KOPT-K1 (cell line): ENCODE measurements around the gene MGAM2.

ENCODE experiments used
- H3K27ac ChIP-seq: fragments of 200-600 bp; sonication (generic); 2 replicates; pipeline ENCODE4 v1.5.1; 2016; ENCODE audit warnings: antibody characterized with exemption, mild to moderate bottlenecking, low read depth, low read length; ENCODE audit not compliant: poor library complexity, severe bottlenecking
- H3K36me3 ChIP-seq: fragments of 200-600 bp; sonication (generic); 2 replicates; pipeline ENCODE4 v1.5.1; 2017; ENCODE audit warnings: antibody characterized with exemption, mild to moderate bottlenecking, low read length, moderate library complexity; ENCODE audit not compliant: insufficient read depth
- H3K9me3 ChIP-seq: fragments of 200-600 bp; sonication (generic); 2 replicates; pipeline ENCODE4 v1.5.1; 2017; ENCODE audit warnings: antibody characterized with exemption, low read length, mild to moderate bottlenecking; ENCODE audit not compliant: insufficient read depth, poor library complexity, severe bottlenecking

Gene MGAM2

GRCh38 chr7:142249918-142250317, 138.4 kb downstream of the MGAM2 start:
- no peaks in the 10 kb centered on the region for H3K9me3 ChIP-seq
- H3K36me3 ChIP-seq = no peaks in the 10 kb centered on the region
- no peak overlapping the region for H3K27ac ChIP-seq

GRCh38 chr7:142250705-142251104, 139.2 kb downstream of the MGAM2 start:
- no peaks in the 10 kb centered on the region for H3K9me3 ChIP-seq
- no peak overlapping the region for H3K27ac ChIP-seq
- no peaks in the 10 kb centered on the region for H3K36me3 ChIP-seq

GRCh38 chr7:142257958-142258357, 146.4 kb downstream of the MGAM2 start, which contains the start of gene PRSS58:
Gene PRSS58, minus strand, starts transcription at chr7:142258058. Its CDS starts 351 bp downstream, at chr7:142257707.
- no peaks in the 10 kb centered on the region for H3K9me3 ChIP-seq
- H3K36me3 ChIP-seq = no peaks in the 10 kb centered on the region
- no peak within 1 kb of the TSS for H3K27ac ChIP-seq

- no peak overlapping the region for H3K27ac ChIP-seq
These were observed 152.3 kb downstream of the MGAM2 start for GRCh38 chr7:142263598-142264380.

More at GRCh38 chr7:142263598-142264380, 152.3 kb downstream of the MGAM2 start:
- Histone ChIP-seq H3K9me3 (no peaks in the 10 kb centered on the region), H3K36me3 (no peaks in the 10 kb centered on the region)
